PC-3 (cell line): Measurements from ENCODE around the gene CEP70. TPM values are rescaled to one million over a fixed set of nuclear protein-coding genes. Genes with fewer than 3 reads are reported as not detected.
"Not testable (repeated sequence)": the region's sequence is repeated elsewhere in the genome, so short reads cannot be mapped to it uniquely, and the experiment has no call there.

Source experiments
- ATAC-seq: fragments of 200-7000 bp; cut with Tn5 transposase; 2 replicates; pipeline ENCODE4 v1.9.1; 2020; ENCODE audit warnings: mild to moderate bottlenecking, moderate library complexity
- BruUV-seq: library from RNA; stranded (reverse); fragments of 400-500 nt; replicated peaks from 2 replicates; lab custom pipeline; 2021; lab: Mats Ljungman, UMichigan
- CTCF ChIA-PET: fragments of 300-600 bp; sonication (Branson Sonifier 250); formaldehyde crosslinking; loops from one replicate; lab custom pipeline; 2022; ENCODE audit warnings: antibody characterized with exemption; lab: Charles Lee
- POLR2A ChIA-PET: fragments of 300-600 bp; sonication (Branson Sonifier 250); formaldehyde crosslinking; loops from one replicate; lab custom pipeline; 2022; ENCODE audit warnings: antibody characterized with exemption; ENCODE audit not compliant: unreplicated experiment; lab: Charles Lee
- DNase-seq: peaks from one replicate; pipeline ENCODE4 v3.0.0-alpha.2; 2015
- H2AFZ ChIP-seq: fragments of 300-600 bp; sonication (generic); 2 replicates; pipeline ENCODE4 v1.6.0; 2016; ENCODE audit warnings: antibody characterized with exemption, low read length
- H3F3A ChIP-seq: fragments of 300-600 bp; sonication (generic); one replicate; pipeline ENCODE4 v1.6.0; 2017; ENCODE audit warnings: antibody characterized with exemption, low read length, control low read depth, mild to moderate bottlenecking; ENCODE audit not compliant: unreplicated experiment
- H3K27ac ChIP-seq: fragments of 300-600 bp; sonication (generic); 2 replicates; pipeline ENCODE4 v1.5.1; 2016; ENCODE audit warnings: mild to moderate bottlenecking, low read length
- H3K27me3 ChIP-seq: fragments of 300-600 bp; sonication (generic); 2 replicates; pipeline ENCODE4 v1.6.1; 2016; ENCODE audit warnings: low read length, mixed read lengths
- H3K36me3 ChIP-seq: fragments of 300-600 bp; sonication (generic); 2 replicates; pipeline ENCODE4 v1.6.1; 2016; ENCODE audit warnings: low read depth, mixed run types, low read length, mixed read lengths
- H3K4me1 ChIP-seq: fragments of 300-600 bp; sonication (generic); 2 replicates; pipeline ENCODE4 v1.5.1; 2016; ENCODE audit warnings: low read length; ENCODE audit not compliant: insufficient read depth
- H3K4me2 ChIP-seq: fragments of 300-600 bp; sonication (generic); 2 replicates; pipeline ENCODE4 v1.6.0; 2016; ENCODE audit warnings: low read length
- H3K4me3 ChIP-seq: fragments of 300-600 bp; sonication (generic); 2 replicates; pipeline ENCODE4 v1.5.1; 2016; ENCODE audit warnings: mild to moderate bottlenecking, low read length, mixed read lengths
- H3K79me2 ChIP-seq: fragments of 300-600 bp; sonication (generic); 2 replicates; pipeline ENCODE4 v1.6.1; 2017; ENCODE audit warnings: low read length, mixed read lengths
- H3K9ac ChIP-seq: fragments of 300-600 bp; sonication (generic); 2 replicates; pipeline ENCODE4 v1.6.0; 2016; ENCODE audit warnings: mild to moderate bottlenecking, low read length
- H3K9me2 ChIP-seq: fragments of 300-600 bp; sonication (generic); replicated peaks from 2 replicates; pipeline ENCODE4 v1.6.1; 2016; ENCODE audit warnings: mixed run types, low read length, mixed read lengths
- H3K9me3 ChIP-seq: fragments of 300-600 bp; sonication (generic); 2 replicates; pipeline ENCODE4 v1.6.1; 2016; ENCODE audit warnings: low read length, mixed read lengths
- H4K20me1 ChIP-seq: fragments of 300-600 bp; sonication (generic); 2 replicates; pipeline ENCODE4 v1.6.1; 2016; ENCODE audit warnings: low read length, mixed read lengths
- CTCF ChIP-seq: fragments of 300-600 bp; sonication (generic); conservative IDR thresholded peaks from 2 replicates; pipeline ENCODE4 v1.5.1; 2017; ENCODE audit warnings: antibody characterized with exemption, low read depth, mild to moderate bottlenecking, low read length
- EZH2 ChIP-seq: fragments of 300-600 bp; sonication (generic); IDR thresholded peaks from one replicate; pipeline ENCODE4 v1.6.1; 2017; ENCODE audit warnings: antibody characterized with exemption, mild to moderate bottlenecking, low read length; ENCODE audit not compliant: unreplicated experiment
- EZH2phosphoT487 ChIP-seq: fragments of 300-600 bp; sonication (generic); IDR thresholded peaks from 2 replicates; pipeline ENCODE4 v1.6.1; 2018; ENCODE audit warnings: mild to moderate bottlenecking, antibody characterized with exemption, low read length, borderline replicate concordance
- intact Hi-C: fragments of 100-400 bp; cut with micrococcal nuclease; formaldehyde crosslinking; loops from 2 replicates; pipeline ENCODE4 v1.9.0; 2023
- total RNA-seq: library from RNA; depleted of rRNA; stranded (reverse); fragments of >200 nt; gene quantifications from 2 replicates; pipeline ENCODE4 v1.2.3, GENCODE V29; 2014

The CEP70 gene
- total RNA-seq, 1 experiment from 2014 or later, result 16.7 TPM

DNA sequence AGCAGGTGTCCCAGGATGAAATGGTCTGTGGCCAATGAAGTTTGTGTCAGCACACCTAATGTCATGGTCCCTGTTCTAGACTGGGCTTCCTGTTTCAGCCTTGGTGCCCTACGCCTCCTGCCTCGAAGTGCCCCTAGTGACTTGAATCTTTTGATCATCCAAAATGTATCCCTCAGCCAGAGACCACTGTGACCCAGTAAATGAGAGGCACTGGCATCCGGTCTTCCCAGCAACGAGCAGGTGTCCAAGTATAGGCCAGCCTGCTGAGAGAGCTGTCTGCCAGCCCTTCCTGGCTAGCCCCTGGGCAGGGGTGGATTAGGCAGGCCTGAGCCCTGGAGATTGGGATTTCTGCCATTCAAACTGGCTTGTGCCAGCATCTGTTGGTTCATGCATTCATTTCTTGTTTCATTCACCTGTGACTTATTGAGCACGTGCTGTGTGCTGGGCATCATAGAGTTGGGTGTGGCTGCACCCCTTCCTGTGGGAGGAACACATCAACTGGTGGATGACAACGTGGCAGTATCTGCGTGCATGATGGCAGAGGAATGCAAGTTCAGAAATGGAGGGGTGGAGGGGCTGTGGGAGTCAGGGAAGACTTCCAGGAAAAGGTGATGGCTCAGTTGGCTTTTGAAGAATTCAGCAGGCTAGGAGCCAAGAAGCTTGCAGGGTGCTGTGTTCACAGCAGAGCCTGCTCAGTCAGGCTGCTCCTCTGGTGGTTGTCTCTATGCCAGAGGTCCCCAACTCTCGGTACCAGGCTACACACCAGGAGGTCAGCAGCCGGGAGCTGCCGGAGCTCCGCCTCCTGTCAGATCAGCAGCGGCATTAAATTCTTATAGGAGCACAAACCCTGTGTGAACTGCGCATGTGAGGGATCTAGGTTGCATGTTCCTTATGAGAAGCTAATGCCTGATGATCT, 138.0 kb downstream of the CEP70 start:
- H3K36me3 ChIP-seq, result no peaks in the 10 kb centered on the region
- H3K9me2 ChIP-seq, result no peaks in the 10 kb centered on the region
- no peaks in the 10 kb centered on the region for H3K4me1 ChIP-seq
- DNase-seq (peak; percentile 6), ATAC-seq (no peak)
- H3K27me3 ChIP-seq, result no peaks in the 10 kb centered on the region
- BruUV-seq, result no TSS peak
- no peaks in the 10 kb centered on the region for H3F3A ChIP-seq
- no peak overlapping the region for H3K4me3 ChIP-seq
- H3K9ac ChIP-seq, result no peak overlapping the region
- H3K27ac ChIP-seq, result no peak overlapping the region
- CTCF ChIA-PET, result no interaction called here
- POLR2A ChIA-PET, result no interaction called here
- TF ChIP-seq CTCF (no peak), EZH2 (no peak), EZH2phosphoT487 (no peak)
- H3K9me3 ChIP-seq, result no peaks in the 10 kb centered on the region
- no peak overlapping the region for H3K4me2 ChIP-seq
- H3K79me2 ChIP-seq, result no peaks in the 10 kb centered on the region
- no peak overlapping the region for H2AFZ ChIP-seq
- H4K20me1 ChIP-seq, result no peaks in the 10 kb centered on the region
- intact Hi-C loops, result no loop called here

- H3K27me3 ChIP-seq, H3K4me2 ChIP-seq, H3K4me3 ChIP-seq, H3K9ac ChIP-seq, H3K79me2 ChIP-seq, H3K36me3 ChIP-seq, H2AFZ ChIP-seq, intact Hi-C loops, ATAC-seq, CTCF ChIA-PET, POLR2A ChIA-PET, H3K27ac ChIP-seq, H3F3A ChIP-seq, H3K9me3 ChIP-seq, H3K9me2 ChIP-seq, H4K20me1 ChIP-seq, DNase-seq, H3K4me1 ChIP-seq, BruUV-seq: not testable (repeated sequence)
Observed at GRCh38 chr3:138453940-138454339, 140.1 kb downstream of the CEP70 start.

DNA sequence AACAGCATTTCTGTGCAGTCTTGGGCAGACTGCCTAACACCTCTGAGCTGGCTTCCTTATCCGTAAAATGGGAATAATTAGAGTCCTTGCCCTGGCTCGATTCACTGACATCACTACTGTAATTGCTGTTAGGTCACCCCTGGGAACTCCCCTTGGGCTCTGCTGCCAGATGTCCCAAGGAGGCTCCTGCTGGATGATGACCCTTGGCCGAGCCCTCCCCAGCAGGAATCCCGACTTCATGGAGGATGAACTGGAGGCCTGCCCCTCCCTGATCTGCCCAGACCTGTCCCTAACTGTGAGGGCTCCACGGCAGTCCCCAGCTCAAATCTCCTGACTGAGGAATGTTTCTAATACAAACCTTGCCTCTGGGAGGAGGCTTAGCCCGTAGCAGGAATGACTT, 141.6 kb downstream of the CEP70 start:
- Histone ChIP-seq H3K79me2 (no peaks in the 10 kb centered on the region), H2AFZ (no peak overlapping the region), H4K20me1 (no peaks in the 10 kb centered on the region), H3K9ac (no peak overlapping the region), H3K9me2 (no peaks in the 10 kb centered on the region), H3K4me1 (no peaks in the 10 kb centered on the region), H3K4me2 (no peak overlapping the region), H3K9me3 (no peaks in the 10 kb centered on the region), H3K4me3 (no peak overlapping the region), H3K36me3 (no peaks in the 10 kb centered on the region), H3F3A (no peaks in the 10 kb centered on the region), H3K27me3 (no peaks in the 10 kb centered on the region), H3K27ac (no peak overlapping the region)
- CTCF ChIA-PET, result no interaction called here
- POLR2A ChIA-PET, result no interaction called here
- intact Hi-C loops, result no loop called here
- ATAC-seq (no peak), DNase-seq (no peak)
- no TSS peak for BruUV-seq
- TF ChIP-seq EZH2, result no peak
- TF ChIP-seq EZH2phosphoT487, result no peak
- no peak for TF ChIP-seq CTCF
